T follicular helper cell (primary cell): Measurements from ENCODE around the gene SFTPB.
"Not testable (repeated sequence)": the region's sequence is repeated elsewhere in the genome, so short reads cannot be mapped to it uniquely, and the experiment has no call there.

Experiments used
- DNase-seq: peaks from one replicate; pipeline ENCODE4 v3.0.0-alpha.2; 2020; ENCODE audit warnings: low read depth

Gene SFTPB

DNA sequence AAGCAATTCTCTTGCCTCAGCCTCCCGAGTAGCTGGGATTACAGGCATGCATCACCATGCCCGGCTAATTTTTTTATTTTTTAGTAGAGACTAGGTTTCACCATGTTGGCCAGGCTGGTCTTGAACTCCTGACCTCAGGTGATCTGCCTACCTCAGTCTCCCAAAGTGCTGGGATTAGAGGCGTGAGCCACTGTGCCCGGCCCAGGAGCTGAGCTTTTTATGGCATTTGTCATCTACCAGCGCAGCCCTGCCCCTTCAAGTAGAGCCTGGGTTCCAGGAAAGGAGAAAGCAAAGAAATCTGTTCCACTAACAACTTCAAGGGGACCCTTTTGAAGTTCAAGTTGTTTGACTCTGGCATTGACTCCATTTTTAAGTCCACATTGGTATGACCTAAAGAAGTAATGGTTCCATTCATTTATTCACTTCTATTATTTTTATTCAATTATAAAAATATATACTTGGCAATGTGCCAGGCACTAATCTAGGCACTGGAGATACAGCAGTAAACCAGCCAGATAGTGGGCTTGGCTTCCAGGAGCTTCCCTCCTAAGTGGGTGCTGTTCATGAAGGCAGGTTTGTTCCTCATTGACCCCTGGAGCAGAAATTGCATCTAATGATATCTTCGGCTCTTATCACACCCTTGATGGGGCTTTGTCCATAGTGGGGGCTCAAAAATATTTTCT lies 8.0 kb upstream of the SFTPB start:
- DNase-seq, result no peak

DNA sequence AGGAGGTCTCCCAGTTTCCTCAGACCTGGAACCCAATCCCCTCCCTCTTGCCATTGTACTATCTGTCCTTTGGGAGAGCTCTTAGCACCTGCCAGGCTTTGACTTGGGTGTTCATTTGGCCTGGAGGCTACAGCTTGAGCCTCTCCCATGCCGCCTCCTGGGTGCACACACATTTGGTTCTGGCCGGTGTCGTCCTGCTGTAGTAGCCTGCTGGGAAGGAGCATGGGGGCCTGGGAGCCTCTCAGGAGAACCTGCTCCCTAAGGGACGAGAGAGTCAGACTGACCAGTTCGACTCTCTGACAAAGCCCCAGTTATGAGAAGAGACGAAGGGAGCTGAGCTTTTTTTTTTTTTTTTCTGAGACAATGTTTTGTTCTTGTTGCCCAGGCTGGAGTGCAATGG lies 7.4 kb upstream of the SFTPB start:
- DNase-seq, result no peak

DNA sequence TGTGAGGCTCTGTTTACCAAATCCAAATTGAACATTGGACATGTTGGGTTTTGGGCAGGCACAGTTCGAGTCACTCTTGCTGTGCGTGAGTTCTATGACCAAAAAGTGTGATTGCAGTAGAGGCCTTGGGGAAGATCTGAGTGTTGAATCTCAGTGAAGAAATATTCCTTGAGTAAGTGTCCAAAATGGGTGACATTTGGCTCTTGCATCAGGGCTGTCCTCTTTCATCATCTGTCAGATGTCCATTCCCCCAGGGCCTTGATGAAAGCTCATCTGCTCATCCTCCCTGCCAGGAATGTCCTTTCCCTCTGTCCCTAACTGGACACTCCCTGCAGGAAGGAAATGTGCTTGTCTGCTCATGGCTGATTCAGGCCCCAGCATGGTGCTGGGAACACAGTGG lies 6.4 kb upstream of the SFTPB start:
- no peak for DNase-seq

DNA sequence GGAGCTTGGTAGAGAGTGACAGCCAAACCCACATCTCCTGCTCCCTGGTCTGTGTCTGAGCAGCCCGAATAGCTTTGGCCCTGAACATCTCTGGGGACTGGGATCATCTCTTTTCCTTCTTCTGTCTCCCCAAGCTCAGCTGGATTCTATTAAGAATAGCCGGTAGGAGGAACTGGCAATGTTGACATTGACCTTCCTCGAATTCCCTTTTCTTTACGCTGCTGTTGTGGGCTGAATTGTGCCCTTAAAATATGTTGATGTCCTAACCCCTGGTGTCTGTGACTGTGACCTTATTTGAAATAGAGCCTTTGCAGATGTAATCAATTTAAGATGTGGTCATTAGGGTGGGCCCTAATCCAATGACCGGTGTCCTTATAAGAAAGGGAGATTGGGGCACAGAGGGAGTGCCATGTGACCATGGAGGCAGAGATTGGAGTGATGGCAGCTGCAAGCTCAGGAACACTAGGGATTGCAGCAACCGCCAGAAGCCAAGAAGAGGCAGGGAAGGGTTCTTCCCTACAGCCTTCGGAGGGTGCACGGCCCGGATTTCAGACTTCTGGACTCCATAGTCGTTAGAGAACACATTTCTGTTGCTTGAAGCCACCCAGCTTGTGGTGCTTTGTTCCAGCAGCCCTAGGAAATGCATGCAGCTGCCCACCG lies 5.8 kb upstream of the SFTPB start:
- no peak for DNase-seq

DNA sequence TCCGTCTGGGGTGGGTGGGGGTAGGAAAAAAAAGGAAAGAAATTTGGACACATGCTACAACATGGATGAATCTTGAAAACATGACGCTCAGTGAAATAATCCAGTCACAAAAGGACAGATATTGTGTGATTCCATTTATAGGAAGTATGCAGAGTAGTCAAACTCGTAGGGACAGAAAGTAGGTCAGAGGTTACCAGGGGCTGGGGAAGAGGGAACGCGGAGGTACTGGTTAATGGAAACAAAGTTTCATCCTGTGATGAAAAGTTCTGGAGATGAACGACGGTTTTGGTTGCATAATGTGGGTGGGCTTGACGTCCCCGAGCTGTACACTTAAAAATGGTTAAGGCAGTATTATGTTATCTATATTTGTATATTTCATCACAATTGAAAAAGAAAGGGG lies 4.5 kb upstream of the SFTPB start:
- no peak for DNase-seq

DNA sequence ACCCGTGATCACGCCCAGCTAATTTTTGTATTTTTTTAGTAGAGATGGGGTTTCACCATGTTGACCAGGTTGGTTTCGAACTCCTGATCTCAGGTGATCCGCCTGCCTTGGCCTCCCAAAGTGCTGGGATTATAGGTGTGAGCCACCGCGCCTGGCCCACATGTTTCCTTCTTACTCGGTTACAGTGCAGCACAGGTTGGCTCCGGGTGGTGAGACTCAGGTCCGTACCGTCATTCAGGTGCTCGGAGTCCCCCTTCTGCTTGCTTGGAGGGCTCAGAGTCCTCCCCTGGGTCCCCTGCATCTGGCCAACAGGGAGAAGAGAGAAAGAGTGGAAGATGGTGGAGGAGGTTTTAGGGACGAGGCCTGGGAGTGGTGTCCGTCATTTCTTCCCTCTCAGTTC lies 2.4 kb upstream of the SFTPB start:
- DNase-seq, result not testable (repeated sequence)

DNA sequence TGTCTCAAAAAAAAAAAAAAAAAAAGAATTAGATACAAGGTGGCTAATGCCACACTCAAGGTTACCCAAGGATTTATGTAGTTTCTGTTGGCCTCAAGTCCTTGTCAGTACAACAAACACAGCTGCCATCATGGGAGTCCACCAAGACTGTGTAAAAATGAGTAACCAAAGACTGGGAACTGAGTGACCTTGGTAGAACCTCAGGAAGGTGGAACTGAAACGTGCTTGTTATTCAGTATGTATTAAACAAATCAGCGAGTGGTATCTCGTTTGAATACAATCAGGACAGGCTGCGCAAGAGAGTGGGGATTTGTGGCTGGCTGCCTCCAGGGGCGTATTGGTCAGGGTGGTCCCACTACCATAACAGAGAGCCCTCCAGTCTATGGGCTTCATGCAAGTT lies 1.6 kb upstream of the SFTPB start:
- no peak for DNase-seq

DNA sequence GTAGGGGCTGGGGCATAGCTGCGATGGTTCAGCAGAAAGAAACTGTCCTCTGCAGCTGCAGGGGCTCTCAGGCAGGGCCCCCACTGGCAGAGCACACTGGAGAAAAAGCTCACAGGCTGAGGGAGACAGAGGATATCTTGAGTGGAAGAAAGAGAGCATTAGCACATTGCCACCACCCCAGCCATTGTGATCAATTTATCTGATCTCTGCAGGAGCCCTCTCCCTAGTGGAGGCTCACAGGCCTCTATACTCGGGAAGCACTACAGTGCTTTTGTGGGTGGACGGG lies 801 bp upstream of the SFTPB start:
- DNase-seq, result no peak

DNA sequence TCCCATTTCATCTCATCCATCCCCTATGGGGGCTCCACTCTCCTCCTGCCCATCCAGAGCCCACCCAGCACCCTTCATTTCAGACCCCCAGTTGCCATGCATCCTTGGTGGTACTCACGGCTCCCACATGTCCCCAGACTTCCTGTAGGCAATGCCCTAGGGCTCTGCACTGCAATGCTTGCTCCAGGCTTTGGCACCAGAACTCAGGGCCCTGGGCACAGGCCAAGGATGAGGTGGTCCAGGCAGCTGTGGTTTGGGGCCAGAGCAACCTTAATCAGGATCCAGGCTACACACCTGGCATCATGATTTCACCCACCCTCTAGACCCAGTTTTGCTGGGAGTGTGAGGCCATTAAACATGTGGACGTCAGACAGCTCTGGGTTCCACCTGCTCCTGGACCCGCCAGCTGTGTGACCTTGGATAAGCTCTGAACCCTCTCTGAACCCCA lies 414 bp downstream of the SFTPB start:
- no peak for DNase-seq

DNA sequence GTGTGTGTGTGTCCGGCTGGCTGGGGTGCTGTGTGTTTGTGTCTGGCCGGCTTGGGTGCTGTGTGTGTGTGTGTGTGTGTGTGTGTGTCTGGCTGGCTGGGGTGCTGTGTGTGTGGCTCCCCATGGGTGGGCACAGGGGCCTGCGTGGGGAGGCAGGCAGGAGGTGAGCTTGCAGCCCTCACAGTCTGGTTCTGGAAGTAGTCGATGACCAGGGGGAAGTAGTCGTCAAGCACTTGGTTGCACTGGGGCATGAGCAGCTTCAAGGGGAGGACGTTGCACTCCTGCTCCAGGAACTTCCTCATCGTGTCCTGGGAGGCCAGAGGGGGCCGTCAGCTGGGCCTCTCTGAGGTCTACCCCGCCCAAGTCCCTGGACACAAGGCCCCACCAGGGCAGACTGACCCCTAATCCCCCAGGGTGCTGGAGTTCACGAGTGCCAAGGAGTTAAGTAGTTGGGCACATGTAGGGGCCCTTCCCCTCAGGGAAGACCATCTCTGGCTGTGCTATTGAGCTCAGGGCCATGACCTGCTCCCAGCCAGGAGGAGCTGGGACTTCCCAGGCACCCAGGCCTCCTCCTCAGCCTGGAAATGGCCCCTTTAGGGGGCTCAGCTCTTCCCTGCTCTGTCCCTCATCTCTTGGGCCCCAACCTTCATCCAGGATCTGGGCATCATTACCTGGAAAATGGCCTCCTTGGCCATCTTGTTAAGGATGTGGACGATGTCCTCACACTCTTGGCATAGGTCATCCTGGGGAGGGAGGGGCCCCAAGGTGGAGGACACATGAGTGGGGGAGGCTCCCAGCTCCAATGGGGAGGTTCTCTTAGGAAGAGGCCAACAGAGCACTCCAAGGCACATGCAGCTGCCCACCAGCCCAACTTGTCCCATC lies 1.3 kb downstream of the SFTPB start:
- no peak for DNase-seq

DNA sequence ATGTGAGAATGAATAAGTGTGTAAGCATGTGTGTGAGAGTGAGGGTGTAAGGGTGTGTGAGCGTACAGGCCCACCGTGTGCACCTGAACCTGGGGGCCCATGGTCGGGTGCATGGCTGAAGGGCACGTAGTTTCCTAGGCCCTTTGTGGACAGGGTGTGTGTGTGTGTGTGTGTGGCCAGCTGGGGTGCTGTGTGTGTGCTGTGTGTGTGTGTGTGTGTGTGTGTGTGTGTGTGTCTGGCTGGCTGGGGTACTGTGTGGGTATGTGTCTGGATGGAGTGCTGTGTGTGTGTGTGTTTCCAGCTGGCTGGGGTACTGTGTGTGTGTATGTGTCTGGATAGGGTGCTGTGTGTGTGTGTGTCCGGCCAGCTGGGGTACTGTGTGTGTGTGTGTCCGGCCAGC lies 2.0 kb downstream of the SFTPB start:
- no peak for DNase-seq

DNA sequence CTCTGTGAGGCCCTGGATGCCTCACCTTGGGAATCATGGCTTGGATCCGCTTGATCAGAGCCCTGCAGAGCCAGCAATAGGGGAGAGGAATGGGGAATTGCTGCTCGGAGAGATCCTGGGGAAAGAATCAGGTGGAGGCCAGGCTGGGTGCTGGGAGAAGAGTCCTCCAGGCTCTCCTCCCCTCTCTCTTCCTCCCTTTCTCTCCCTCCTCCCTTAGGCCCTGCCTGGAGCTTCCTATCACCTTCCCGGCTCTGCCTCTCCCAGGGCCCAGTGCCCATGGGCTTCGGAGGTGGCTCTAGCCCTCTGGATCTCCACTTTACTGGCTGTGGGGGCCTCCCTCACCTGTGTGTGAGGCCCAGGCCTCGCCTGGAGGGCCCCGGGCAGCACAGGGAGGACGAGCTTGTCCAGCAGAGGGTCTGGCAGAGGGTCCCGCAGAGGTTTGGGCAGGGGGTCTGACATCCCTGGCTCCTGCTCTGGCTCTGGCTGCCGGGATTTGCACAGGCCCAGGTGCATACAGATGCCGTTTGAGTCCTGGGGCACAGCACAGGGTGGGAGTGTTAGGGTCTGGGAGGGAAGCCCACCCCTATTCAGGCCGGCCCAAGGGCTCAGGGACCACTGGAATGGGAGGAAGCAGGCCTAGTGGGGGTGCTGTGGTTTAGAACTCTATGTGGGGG lies 2.6 kb downstream of the SFTPB start:
- DNase-seq, result no peak

DNA sequence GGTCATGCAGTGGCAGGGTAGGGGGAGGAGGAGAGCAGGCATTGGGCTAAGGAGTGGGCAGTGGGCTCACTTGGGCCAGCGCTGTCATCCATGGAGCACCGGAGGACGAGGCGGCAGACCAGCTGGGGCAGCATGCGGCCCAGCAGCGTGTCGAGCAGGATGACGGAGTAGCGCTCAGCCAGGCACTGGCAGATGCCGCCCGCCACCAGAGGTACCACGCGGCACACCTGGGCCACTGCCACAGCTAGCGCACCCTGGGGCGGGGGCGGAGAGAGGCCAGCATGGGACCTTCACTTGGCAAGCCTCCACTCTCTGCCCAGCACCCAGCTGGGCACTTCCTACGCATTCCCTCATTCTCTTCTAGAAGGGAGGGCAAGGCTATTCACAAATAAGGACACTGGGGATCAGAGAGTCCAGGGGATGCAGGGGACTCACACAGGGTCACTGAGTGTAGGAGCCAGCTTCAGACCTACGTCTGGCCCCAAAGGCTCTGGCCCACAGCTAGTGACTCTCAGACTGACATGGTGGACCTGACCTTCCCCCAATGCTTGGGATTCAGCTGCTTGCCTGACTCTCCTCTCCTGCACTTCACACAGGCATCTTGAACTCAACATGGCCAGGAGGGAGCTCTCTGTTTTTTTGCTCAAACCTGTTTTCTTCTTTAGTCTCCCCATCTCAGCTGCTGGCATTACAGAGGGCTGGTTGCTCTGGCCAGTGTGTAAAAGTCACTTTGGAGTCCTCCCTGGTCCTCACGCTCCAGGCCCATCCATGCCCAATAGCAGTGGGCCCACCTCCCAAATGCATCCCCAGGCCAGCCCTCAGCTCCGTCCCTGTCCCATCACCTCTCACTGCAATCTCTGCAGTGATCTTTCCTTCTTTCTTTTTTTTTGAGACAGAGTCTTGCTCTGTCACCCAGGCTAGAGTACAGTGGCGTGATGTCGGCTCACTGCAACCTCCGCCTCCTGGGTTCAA lies 4.1 kb downstream of the SFTPB start:
- no peak for DNase-seq

DNA sequence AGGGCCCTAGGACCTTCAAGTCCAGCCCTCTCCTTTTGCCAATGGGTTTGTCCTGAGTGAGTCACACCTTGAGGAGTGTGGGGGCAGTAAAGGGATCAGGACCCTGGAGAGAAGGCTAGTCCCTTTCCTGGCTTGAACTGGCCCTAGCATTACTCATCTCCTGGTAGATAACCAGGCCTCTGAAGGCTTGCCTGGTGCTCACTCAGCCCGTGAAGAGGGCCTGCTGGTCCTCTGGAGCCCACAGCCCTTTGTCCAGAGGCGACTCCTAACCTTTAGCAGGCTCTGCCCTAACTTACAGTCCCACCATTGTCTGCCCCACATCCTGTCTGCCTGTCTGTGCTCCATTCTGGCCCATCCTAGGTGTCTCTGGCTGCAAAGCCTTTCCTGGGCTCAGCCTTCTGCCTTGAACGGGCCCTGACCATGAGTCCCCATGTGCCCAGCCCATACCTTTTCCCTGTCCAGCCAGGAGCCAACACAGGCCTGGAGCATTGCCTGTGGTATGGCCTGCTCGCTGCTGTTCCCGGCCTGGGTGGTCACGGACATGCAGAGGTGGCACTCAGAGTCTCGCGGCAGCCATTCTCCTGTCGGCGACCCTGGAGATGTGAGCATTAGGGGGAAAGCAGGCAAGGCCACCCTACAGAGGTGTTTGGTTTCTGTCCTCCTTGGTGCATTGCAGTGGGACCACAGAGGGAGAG lies 5.0 kb downstream of the SFTPB start:
- no peak for DNase-seq

DNA sequence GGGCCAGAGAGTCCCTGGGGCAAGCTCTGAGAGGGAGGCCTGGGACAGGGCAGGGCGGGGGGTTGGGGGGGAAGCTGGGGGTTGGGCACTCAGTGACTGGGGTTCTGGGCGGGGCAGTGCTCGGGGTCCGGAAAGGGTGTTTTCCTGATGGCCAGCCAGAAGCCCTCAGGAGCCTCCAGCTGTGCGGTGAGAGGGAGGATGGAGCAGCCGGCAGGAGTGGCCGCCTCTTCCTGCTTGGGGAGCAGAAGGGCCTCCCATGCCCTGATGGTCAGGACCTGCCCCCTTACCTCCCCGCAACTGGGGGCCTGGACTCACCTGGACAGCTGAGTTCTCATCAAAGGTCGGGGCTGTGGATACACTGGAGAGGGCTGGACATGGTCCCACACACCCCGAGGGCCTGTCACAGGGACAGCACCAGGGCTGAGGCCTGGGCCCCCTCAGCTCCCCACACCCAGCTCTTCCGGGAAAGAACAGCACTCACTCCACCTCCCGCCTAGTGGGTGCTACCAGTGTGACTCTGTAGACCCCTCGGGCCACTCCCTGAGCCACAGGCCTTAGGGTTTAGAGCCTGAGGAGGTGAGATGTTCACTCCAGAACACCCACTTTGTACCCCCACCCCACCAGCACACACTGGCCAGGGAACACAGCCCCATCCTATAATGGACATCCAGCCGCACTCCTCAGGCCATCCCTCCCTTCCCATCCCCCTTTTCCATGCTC lies 6.7 kb downstream of the SFTPB start:
- DNase-seq, result no peak

DNA sequence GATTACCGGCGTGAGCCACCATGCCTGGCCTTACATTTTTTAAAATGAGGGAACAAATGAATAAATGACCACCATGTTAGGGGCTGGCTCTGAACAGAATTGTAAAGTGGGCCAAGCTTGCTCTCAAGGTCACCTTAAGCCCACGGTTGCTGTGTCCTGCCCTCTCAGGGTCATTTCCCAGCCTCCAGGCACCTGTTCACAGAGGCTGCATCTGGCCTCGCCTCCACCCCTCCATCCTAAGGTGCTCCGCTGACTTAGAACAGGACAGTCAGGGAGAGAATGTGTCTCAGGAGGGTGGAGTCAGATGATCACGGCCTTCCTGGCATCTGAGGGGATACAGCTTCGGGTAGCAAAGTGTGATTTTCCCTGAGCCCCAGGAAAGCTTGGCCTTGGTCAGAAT lies 7.3 kb downstream of the SFTPB start:
- DNase-seq, result no peak

DNA sequence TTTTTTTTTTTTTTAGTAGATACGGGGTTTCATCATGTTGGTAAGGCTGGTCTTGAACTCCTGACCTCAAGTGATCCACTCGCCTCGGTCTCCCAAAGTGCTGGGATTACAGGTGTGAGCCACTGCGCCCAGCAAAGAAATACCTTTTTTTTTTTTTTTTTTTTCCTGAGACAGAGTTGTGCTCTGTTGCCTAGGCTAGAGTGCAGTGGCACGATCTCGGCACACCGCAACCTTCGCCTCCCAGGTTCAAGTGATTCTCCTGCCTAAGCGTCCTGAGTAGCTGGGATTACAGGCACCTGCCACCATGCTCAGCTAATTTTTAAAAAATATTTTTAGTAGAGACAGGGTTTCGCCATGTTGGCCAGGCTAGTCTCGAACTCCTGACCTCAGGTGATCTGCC lies 7.7 kb downstream of the SFTPB start:
- not testable (repeated sequence) for DNase-seq

DNA sequence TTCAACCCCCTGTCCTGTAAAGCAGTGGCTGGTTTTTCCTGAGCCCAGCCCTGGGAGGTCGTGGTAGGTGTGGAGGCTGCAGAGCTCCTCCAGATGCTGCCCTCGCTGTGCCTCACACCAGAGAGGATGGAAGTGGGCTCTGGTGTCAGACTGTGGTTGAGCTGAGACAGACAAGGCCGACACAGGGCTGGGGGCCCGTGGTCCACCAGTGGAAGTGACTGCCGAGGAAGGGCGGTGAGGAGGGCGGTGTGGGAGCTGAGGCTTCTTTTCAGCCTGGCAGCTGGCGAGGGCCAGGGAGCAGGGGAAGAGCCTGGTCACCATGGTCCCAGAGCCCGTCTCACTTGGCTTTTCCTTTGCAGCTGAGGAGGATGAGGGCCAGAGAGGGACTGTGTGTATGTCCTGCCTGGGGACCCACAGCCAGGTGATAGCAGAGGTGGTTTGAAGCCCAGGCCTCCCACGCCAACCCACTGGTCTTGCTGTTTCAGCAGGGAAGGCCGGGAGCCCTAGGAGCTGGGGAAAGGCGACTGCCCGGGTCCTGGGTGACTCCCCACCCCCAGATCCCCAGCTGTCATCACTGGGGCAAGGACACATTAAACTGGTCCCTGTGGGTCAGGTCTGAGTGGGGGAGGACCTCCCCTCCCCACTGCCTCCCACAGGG lies 8.5 kb downstream of the SFTPB start:
- no peak for DNase-seq

DNA sequence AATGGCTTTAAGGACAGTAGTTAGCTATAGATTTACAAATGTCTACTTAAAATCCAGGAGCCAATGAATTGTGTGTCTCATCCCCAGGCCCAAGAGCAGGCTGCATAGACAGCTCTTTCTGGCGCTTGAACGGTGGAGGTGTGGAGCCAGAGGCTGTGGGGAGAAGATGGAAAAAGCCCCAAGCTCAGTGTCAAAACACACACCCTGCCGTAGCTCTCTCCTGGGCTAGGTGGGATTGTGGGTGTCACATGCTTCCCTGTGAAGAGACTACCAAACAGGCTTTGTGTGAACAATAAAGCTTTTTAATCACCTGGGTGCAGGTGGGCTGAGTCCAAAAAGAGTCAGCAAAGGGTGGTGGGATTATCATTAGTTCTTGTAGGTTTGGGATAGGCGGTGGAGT lies 10.6 kb downstream of the SFTPB start:
- not testable (repeated sequence) for DNase-seq

DNA sequence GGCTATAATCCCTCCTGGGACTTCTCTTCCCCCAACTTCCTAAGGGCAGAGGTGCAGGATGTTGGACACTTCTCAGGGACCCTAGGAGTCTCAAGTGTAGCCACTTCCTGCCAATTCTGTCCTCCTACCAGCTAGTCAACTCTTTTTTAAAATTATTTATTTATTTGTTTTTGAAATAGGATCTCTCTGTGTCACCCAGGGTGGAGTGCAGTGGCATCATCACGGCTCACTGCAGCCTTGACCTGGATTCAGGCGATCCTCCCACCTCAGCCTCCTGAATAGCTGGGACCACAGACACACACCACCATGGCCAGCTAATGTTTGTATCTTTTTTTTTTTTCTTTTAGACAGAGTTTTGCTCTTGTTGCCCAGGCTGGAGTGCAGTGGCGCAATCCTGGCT lies 11.5 kb downstream of the SFTPB start:
- no peak for DNase-seq
